Activated CD4-positive, alpha-beta memory T cell treated with anti-CD3 and anti-CD28 coated beads, Interleukin-2, amount 10 ng/mL, durations not matched to agents 7 days and 5 days (primary cell): Measurements from ENCODE around the gene UBE4B. TPM values are rescaled to one million over a fixed set of nuclear protein-coding genes. Genes with fewer than 3 reads are reported as not detected.

Experiments used
- CTCF ChIA-PET: fragments of 350-600 bp; sonication (Branson Sonifier 250); formaldehyde crosslinking; loops from one replicate; lab custom pipeline; 2021; ENCODE audit warnings: antibody characterized with exemption, inconsistent platforms; lab: Charles Lee
- POLR2A ChIA-PET: fragments of 350-600 bp; sonication (Branson Sonifier 250); formaldehyde crosslinking; loops from one replicate; lab custom pipeline; 2021; ENCODE audit warnings: antibody characterized with exemption; lab: Charles Lee
- DNase-seq: peaks from one replicate; pipeline ENCODE4 v3.0.0-alpha.2; 2020
- H3K27ac Mint-ChIP-seq: one replicate; pipeline ENCODE4 v1.8.0; 2021; ENCODE audit warnings: mild to moderate bottlenecking, mixed read lengths
- H3K27me3 Mint-ChIP-seq: one replicate; pipeline ENCODE4 v1.8.0; 2021; ENCODE audit warnings: mixed read lengths
- H3K36me3 Mint-ChIP-seq: one replicate; pipeline ENCODE4 v1.8.0; 2021; ENCODE audit warnings: low read depth, mixed read lengths
- H3K4me1 Mint-ChIP-seq: one replicate; pipeline ENCODE4 v1.8.0; 2021; ENCODE audit warnings: mixed read lengths
- H3K4me3 Mint-ChIP-seq: one replicate; pipeline ENCODE4 v1.8.0; 2021; ENCODE audit warnings: mild to moderate bottlenecking, mixed read lengths
- H3K9me3 Mint-ChIP-seq: one replicate; pipeline ENCODE4 v1.8.0; 2021; ENCODE audit warnings: mixed read lengths
- total RNA-seq, 2 experiments: library from RNA; stranded (reverse); gene quantifications; one replicate each; pipeline ENCODE4 v1.2.3, GENCODE V29; 2021

UBE4B gene
- total RNA-seq, 2 experiments from 2014 or later: 28.2 to 31.3 TPM

- peaks cover 6% of the 10 kb centered on the region for H3K4me1 Mint-ChIP-seq
- DNase-seq: no peak
- H3K27me3 Mint-ChIP-seq: no peaks in the 10 kb centered on the region
- ChIA-PET POLR2A (no interaction called here), CTCF (no interaction called here)
- no peak overlapping the region for H3K4me3 Mint-ChIP-seq
- no peak overlapping the region for H3K27ac Mint-ChIP-seq
- H3K9me3 Mint-ChIP-seq: no peaks in the 10 kb centered on the region
- H3K36me3 Mint-ChIP-seq: peaks cover 8% of the 10 kb centered on the region
Observed at GRCh38 chr1:10048601-10049000, 15.8 kb downstream of the UBE4B start.

- CTCF ChIA-PET: no interaction called here
- no peaks in the 10 kb centered on the region for H3K9me3 Mint-ChIP-seq
- no peak overlapping the region for H3K27ac Mint-ChIP-seq
- POLR2A ChIA-PET: no interaction called here
- peaks cover 13% of the 10 kb centered on the region for H3K36me3 Mint-ChIP-seq
- no peak for DNase-seq
- peaks cover 7% of the 10 kb centered on the region for H3K4me1 Mint-ChIP-seq
- H3K4me3 Mint-ChIP-seq: no peak overlapping the region
- H3K27me3 Mint-ChIP-seq: no peaks in the 10 kb centered on the region
Observed at GRCh38 chr1:10050611-10051010, 17.9 kb downstream of the UBE4B start.

GRCh38 chr1:10051656-10052055 lies 18.9 kb downstream of the UBE4B start:
- Mint-ChIP-seq H3K27me3 (no peaks in the 10 kb centered on the region), H3K4me1 (peaks cover 8% of the 10 kb centered on the region), H3K4me3 (no peak overlapping the region), H3K9me3 (no peaks in the 10 kb centered on the region), H3K36me3 (peaks cover 13% of the 10 kb centered on the region), H3K27ac (no peak overlapping the region)
- no peak for DNase-seq
- ChIA-PET POLR2A (no interaction called here), CTCF (no interaction called here)

- Mint-ChIP-seq H3K4me1 (peaks cover 8% of the 10 kb centered on the region), H3K27me3 (no peaks in the 10 kb centered on the region), H3K4me3 (no peak overlapping the region), H3K36me3 (peaks cover 13% of the 10 kb centered on the region), H3K27ac (no peak overlapping the region), H3K9me3 (no peaks in the 10 kb centered on the region)
- ChIA-PET POLR2A (no interaction called here), CTCF (no interaction called here)
- no peak for DNase-seq
Observed at GRCh38 chr1:10052347-10052746, 19.6 kb downstream of the UBE4B start.

GRCh38 chr1:10054465-10054864 lies 21.7 kb downstream of the UBE4B start:
- Mint-ChIP-seq H3K27ac (no peak overlapping the region), H3K4me3 (no peak overlapping the region), H3K27me3 (no peaks in the 10 kb centered on the region), H3K36me3 (peaks cover 11% of the 10 kb centered on the region), H3K9me3 (no peaks in the 10 kb centered on the region), H3K4me1 (peaks cover 4% of the 10 kb centered on the region)
- DNase-seq: no peak
- POLR2A ChIA-PET: no interaction called here
- CTCF ChIA-PET: interaction anchor here (0.7 kb wide), 1 partner anchor 40 kb away, joined by 3 read pairs; no protein-coding TSS in a partner anchor

- no peak for DNase-seq
- no peak overlapping the region for H3K4me3 Mint-ChIP-seq
- H3K36me3 Mint-ChIP-seq: peaks cover 9% of the 10 kb centered on the region
- H3K27me3 Mint-ChIP-seq: no peaks in the 10 kb centered on the region
- CTCF ChIA-PET: no interaction called here
- H3K9me3 Mint-ChIP-seq: no peaks in the 10 kb centered on the region
- H3K27ac Mint-ChIP-seq: no peak overlapping the region
- POLR2A ChIA-PET: no interaction called here
- peaks cover 4% of the 10 kb centered on the region for H3K4me1 Mint-ChIP-seq
Observed at GRCh38 chr1:10056599-10056987, 23.8 kb downstream of the UBE4B start.

- Mint-ChIP-seq H3K27me3 (no peaks in the 10 kb centered on the region), H3K36me3 (peaks cover 9% of the 10 kb centered on the region), H3K4me1 (peaks cover 4% of the 10 kb centered on the region), H3K27ac (no peak overlapping the region), H3K4me3 (no peak overlapping the region), H3K9me3 (no peaks in the 10 kb centered on the region)
- CTCF ChIA-PET: interaction anchor here (0.7 kb wide), 1 partner anchor 180 kb away, joined by 5 read pairs; no protein-coding TSS in a partner anchor
- no peak for DNase-seq
- POLR2A ChIA-PET: no interaction called here
Observed at GRCh38 chr1:10057343-10057742, 24.6 kb downstream of the UBE4B start.

- Mint-ChIP-seq H3K4me3 (no peak overlapping the region), H3K9me3 (no peaks in the 10 kb centered on the region), H3K27me3 (no peaks in the 10 kb centered on the region), H3K27ac (no peak overlapping the region), H3K4me1 (peaks cover 4% of the 10 kb centered on the region), H3K36me3 (peaks cover 9% of the 10 kb centered on the region)
- no peak for DNase-seq
- CTCF ChIA-PET: interaction anchor here (0.7 kb wide), 1 partner anchor 181 kb away, joined by 5 read pairs; no protein-coding TSS in a partner anchor
- POLR2A ChIA-PET: no interaction called here
Observed at GRCh38 chr1:10057796-10058195, 25.0 kb downstream of the UBE4B start.

- DNase-seq: no peak
- ChIA-PET POLR2A (no interaction called here), CTCF (no interaction called here)
- peaks cover 10% of the 10 kb centered on the region for H3K4me1 Mint-ChIP-seq
- H3K36me3 Mint-ChIP-seq: peaks cover 4% of the 10 kb centered on the region
- H3K27me3 Mint-ChIP-seq: no peaks in the 10 kb centered on the region
- H3K27ac Mint-ChIP-seq: no peak overlapping the region
- H3K4me3 Mint-ChIP-seq: no peak overlapping the region
- no peaks in the 10 kb centered on the region for H3K9me3 Mint-ChIP-seq
Observed at GRCh38 chr1:10059342-10059718, 26.6 kb downstream of the UBE4B start.

- Mint-ChIP-seq H3K4me1 (peaks cover 14% of the 10 kb centered on the region), H3K9me3 (no peaks in the 10 kb centered on the region), H3K27ac (no peak overlapping the region), H3K4me3 (no peak overlapping the region), H3K27me3 (no peaks in the 10 kb centered on the region), H3K36me3 (peaks cover 2% of the 10 kb centered on the region)
- DNase-seq: no peak
- ChIA-PET CTCF (interaction anchor here (0.6 kb wide), 1 partner anchor 109 kb away, joined by 3 read pairs; no protein-coding TSS in a partner anchor), POLR2A (no interaction called here)
Observed at GRCh38 chr1:10060311-10061100, 27.7 kb downstream of the UBE4B start.

GRCh38 chr1:10061276-10061675 lies 28.5 kb downstream of the UBE4B start:
- Mint-ChIP-seq H3K4me1 (peaks cover 11% of the 10 kb centered on the region), H3K4me3 (no peak overlapping the region), H3K27ac (no peak overlapping the region), H3K27me3 (no peaks in the 10 kb centered on the region), H3K9me3 (no peaks in the 10 kb centered on the region), H3K36me3 (peaks cover 2% of the 10 kb centered on the region)
- ChIA-PET POLR2A (no interaction called here), CTCF (no interaction called here)
- no peak for DNase-seq

- no peak for DNase-seq
- ChIA-PET POLR2A (no interaction called here), CTCF (interaction anchor here (0.7 kb wide), 1 partner anchor 136 kb away, joined by 4 read pairs; no protein-coding TSS in a partner anchor)
- Mint-ChIP-seq H3K27me3 (no peaks in the 10 kb centered on the region), H3K36me3 (peaks cover 2% of the 10 kb centered on the region), H3K4me3 (no peak overlapping the region), H3K9me3 (no peaks in the 10 kb centered on the region), H3K4me1 (peaks cover 15% of the 10 kb centered on the region), H3K27ac (no peak overlapping the region)
Observed at GRCh38 chr1:10063878-10064277, 31.1 kb downstream of the UBE4B start.

GRCh38 chr1:10064416-10065343 lies 31.9 kb downstream of the UBE4B start:
- H3K27ac Mint-ChIP-seq: no peak overlapping the region
- CTCF ChIA-PET: no interaction called here

More at GRCh38 chr1:10064416-10065343, 31.9 kb downstream of the UBE4B start:
- DNase-seq: no peak
- no peaks in the 10 kb centered on the region for H3K27me3 Mint-ChIP-seq
- H3K4me1 Mint-ChIP-seq: peaks cover 16% of the 10 kb centered on the region
- POLR2A ChIA-PET: no interaction called here
- peaks cover 2% of the 10 kb centered on the region for H3K36me3 Mint-ChIP-seq
- no peaks in the 10 kb centered on the region for H3K9me3 Mint-ChIP-seq
- H3K4me3 Mint-ChIP-seq: no peak overlapping the region
